ENCODE data around the gene CAPZB. TPM values are rescaled to one million over a fixed set of nuclear protein-coding genes. Genes with fewer than 3 reads are reported as not detected.
A peak's percentile ranks its signal among the peaks of the same experiment; 100 is the strongest.

Gene CAPZB
- polyA plus RNA-seq, 3 donors = 290 to 504 (median 407) TPM

GRCh38 chr1:19427087-19427781, 58.1 kb downstream of the CAPZB start:
- Histone ChIP-seq H3K9me3 (replicated peaks in 1 of 2; ENCODE audit: control insufficient read depth in 1 of 2, insufficient read depth in 1 of 2, low read length in 2 of 2) (no peaks in the 10 kb centered on the region), H3K27me3 (ENCODE audit: control insufficient read depth in 2 of 2, insufficient read depth in 2 of 2, low read length in 2 of 2) (no peaks in the 10 kb centered on the region), H3K36me3 (replicated peaks in 1 of 2; ENCODE audit: control insufficient read depth in 1 of 2, insufficient read depth in 2 of 2, low read length in 2 of 2) (peaks cover 6 to 30% of the 10 kb centered on the region in 2 donors), H3K4me1 (ENCODE audit: control insufficient read depth in 1 of 2, insufficient read depth in 2 of 2, low read length in 2 of 2) (peaks cover 0 to 14% of the 10 kb centered on the region in 2 donors), H3K9ac (ENCODE audit: insufficient read depth, low read length, poor library complexity, severe bottlenecking) (no peak overlapping the region), H3K4me3 (replicated peaks in 1 of 3; ENCODE audit: low read depth in 2 of 3, low read length in 3 of 3) (no peak overlapping the region), H2AFZ (ENCODE audit: insufficient read depth, low read depth, low read length, poor library complexity, severe bottlenecking) (no peak overlapping the region), H3K27ac (ENCODE audit: low read depth in 1 of 2, low read length in 2 of 2) (peak overlapping the region in 1 of 2 donors; percentile 49), H3K4me2 (replicated peaks; ENCODE audit: extremely low read depth, low read length, poor library complexity, severe bottlenecking) (no peak overlapping the region), H3K79me2 (ENCODE audit: insufficient read depth, low read length) (peaks cover 100% of the 10 kb centered on the region), H4K20me1 (ENCODE audit: insufficient read depth, low read length) (peaks cover 100% of the 10 kb centered on the region)
- H3K4me3 Mint-ChIP-seq = no peak overlapping the region
- intact Hi-C loops (cut with micrococcal nuclease) = no loop called here
- DNase-seq = no peak
- H3K9me3 Mint-ChIP-seq = no peaks in the 10 kb centered on the region
- H3K27me3 Mint-ChIP-seq (ENCODE audit: low read depth in 3 of 3) = peaks cover 0 to 4% (median 0%) of the 10 kb centered on the region in 3 donors
- peak overlapping the region in 3 of 7 donors; percentile 36 to 83 (median 43) for H3K27ac Mint-ChIP-seq
- peaks cover 51% of the 10 kb centered on the region for H3K4me1 Mint-ChIP-seq
- peaks cover 26 to 43% of the 10 kb centered on the region in 2 donors for H3K36me3 Mint-ChIP-seq
- 92% methylated on average over 11 of the region's 14 CpGs for WGBS (ENCODE audit: insufficient coverage)
- TF ChIP-seq CTCF (IDR thresholded peaks at IDR 0.05) = no peak

- 88% methylated on average over 7 of the region's 13 CpGs for WGBS (ENCODE audit: insufficient coverage)
- peak overlapping the region in 1 of 2 donors; percentile 49 for H3K27ac ChIP-seq (ENCODE audit: low read depth in 1 of 2, low read length in 2 of 2)
Measured at GRCh38 chr1:19426294-19427086, 58.8 kb downstream of the CAPZB start.

More at GRCh38 chr1:19426294-19427086, 58.8 kb downstream of the CAPZB start:
- H3K36me3 Mint-ChIP-seq = peaks cover 26 to 40% of the 10 kb centered on the region in 2 donors
- peaks cover 51% of the 10 kb centered on the region for H3K4me1 Mint-ChIP-seq
- DNase-seq = no peak
- H3K9me3 ChIP-seq (replicated peaks in 1 of 2; ENCODE audit: control insufficient read depth in 1 of 2, insufficient read depth in 1 of 2, low read length in 2 of 2) = no peaks in the 10 kb centered on the region
- H3K9me3 Mint-ChIP-seq = no peaks in the 10 kb centered on the region
- no peak for TF ChIP-seq CTCF (IDR thresholded peaks at IDR 0.05)
- no peak overlapping the region for H3K4me2 ChIP-seq (replicated peaks; ENCODE audit: extremely low read depth, low read length, poor library complexity, severe bottlenecking)
- intact Hi-C loops (cut with micrococcal nuclease) = no loop called here
- no peak overlapping the region for H3K4me3 ChIP-seq (replicated peaks in 1 of 3; ENCODE audit: low read depth in 2 of 3, low read length in 3 of 3)
- no peak overlapping the region for H3K4me3 Mint-ChIP-seq
- H3K4me1 ChIP-seq (ENCODE audit: control insufficient read depth in 1 of 2, insufficient read depth in 2 of 2, low read length in 2 of 2) = peaks cover 0 to 14% of the 10 kb centered on the region in 2 donors
- H3K27me3 ChIP-seq (ENCODE audit: control insufficient read depth in 2 of 2, insufficient read depth in 2 of 2, low read length in 2 of 2) = no peaks in the 10 kb centered on the region
- peaks cover 100% of the 10 kb centered on the region for H4K20me1 ChIP-seq (ENCODE audit: insufficient read depth, low read length)
- no peak overlapping the region for H3K9ac ChIP-seq (ENCODE audit: insufficient read depth, low read length, poor library complexity, severe bottlenecking)
- H3K79me2 ChIP-seq (ENCODE audit: insufficient read depth, low read length) = peaks cover 100% of the 10 kb centered on the region
- no peak overlapping the region for H2AFZ ChIP-seq (ENCODE audit: insufficient read depth, low read depth, low read length, poor library complexity, severe bottlenecking)
- H3K27ac Mint-ChIP-seq = peak overlapping the region in 4 of 7 donors; percentile 43 to 84 (median 64)
- H3K27me3 Mint-ChIP-seq (ENCODE audit: low read depth in 3 of 3) = peaks cover 0 to 4% (median 0%) of the 10 kb centered on the region in 3 donors
- peaks cover 6 to 30% of the 10 kb centered on the region in 2 donors for H3K36me3 ChIP-seq (replicated peaks in 1 of 2; ENCODE audit: control insufficient read depth in 1 of 2, insufficient read depth in 2 of 2, low read length in 2 of 2)

All from CD14-positive monocyte (primary cell).